HG02610 (cell line): ENCODE data around the gene TTLL3.

ENCODE experiments used
- ATAC-seq: cut with Tn5 transposase; IDR thresholded peaks from one replicate; pipeline ENCODE4 v1.9.1; 2021; ENCODE audit warnings: mild to moderate bottlenecking, moderate library complexity; ENCODE audit not compliant: unreplicated experiment

TTLL3 gene

DNA sequence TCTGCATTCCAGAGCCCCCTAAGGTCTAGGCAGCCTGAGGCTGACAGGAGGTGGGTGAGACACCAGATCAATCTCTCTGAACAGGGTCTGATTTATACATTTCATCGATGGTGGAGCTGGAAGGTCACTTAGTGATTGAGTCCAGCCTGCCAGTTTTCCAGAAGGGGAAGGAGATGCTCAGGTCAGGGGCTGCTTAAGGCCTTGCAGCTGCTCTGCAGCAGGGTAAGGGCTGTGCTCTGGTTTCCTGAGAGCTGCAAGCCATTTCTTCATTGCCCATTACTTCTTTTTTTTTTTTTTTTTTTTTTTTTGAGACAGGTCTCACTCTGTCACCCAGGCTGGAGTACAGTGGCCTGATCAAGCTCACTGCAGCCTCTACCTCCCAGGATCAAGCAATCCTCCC, 28.5 kb upstream of the TTLL3 start:
- no peak for ATAC-seq

DNA sequence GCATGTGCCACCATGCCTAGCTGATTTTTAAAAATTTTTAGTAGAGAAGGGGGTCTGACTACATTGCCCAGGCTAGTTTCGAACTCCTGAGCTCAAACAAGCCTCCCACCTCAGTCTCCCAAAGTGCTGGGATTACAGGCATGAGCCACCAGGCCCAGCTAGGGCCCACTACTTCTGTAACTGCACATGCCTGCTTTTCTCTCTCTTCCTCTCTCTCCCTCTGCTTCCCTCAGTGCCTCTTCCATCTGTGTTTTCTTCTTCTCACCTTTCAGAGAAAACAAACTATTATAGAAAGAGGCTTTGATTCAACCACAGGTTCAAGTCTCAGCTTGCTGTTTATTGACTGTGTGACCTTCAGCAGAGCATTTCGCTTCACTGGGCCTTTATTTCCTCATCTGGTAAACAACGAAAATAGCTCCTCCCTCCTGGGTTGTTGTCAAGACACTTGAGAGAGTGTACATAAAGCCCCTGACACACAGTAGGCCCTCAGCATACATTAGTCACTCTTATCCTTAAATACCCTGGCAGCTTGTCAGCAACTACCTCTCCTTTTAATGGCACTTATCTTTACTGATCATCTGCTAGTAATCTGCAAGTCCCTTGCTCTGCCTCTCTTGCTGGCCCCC, 28.0 kb upstream of the TTLL3 start:
- no peak for ATAC-seq

DNA sequence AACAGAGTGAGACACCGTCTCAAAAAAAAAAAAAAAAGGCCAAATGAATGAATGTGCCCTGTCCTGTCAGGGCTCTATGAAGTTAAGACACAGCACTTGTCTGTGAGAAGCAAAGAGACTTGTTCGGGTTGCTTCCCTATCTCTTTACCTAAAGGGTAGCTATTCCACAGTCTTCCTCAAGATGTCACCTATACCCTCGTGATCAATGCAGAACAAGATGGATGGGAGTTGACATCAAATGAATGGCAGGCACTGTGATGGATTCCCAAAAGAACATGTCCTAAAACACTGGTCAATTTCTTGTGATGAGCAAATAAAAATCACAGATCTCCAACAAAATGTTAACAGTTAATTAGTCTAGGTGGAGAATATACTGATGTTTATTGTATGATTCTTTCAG, 27.3 kb upstream of the TTLL3 start:
- no peak for ATAC-seq

DNA sequence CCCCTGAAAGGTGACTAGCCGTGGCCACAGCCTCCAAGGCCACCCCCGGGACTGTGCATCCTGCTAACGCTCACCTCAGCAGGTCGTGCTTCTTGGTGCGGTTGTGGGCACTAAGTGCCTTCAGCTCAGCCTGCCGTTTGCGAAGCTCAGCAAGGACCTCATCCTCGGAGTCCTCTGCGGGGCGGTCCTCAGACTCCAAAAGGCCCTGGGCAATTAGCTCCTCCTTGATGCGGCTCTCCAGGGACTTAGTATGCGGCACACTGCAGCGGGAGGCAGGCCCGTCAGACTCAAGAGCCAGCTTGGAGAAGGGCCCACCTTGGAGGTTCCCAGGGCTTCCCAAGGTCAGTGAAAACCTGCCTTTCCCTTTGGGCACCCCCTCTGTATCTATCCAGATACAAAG, 26.1 kb upstream of the TTLL3 start:
- no peak for ATAC-seq

DNA sequence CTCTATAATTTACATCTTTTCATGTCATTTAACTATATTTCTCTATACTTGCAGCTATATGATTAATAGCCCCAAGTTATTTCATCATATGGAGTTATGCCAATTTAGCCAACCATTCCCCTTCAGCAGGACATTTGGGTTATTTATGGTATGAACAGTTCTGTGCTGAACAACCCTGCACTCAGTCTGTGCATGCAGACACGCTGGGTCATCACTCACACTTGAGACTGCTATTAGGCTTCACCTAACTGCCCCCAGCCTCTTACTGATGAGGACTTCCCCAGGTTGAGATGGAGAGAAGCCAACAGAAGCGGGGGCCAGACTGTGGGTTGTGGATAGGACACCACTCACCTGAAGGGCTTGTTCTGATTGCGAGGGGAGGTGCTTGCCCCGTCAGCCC, 25.1 kb upstream of the TTLL3 start:
- no peak for ATAC-seq

DNA sequence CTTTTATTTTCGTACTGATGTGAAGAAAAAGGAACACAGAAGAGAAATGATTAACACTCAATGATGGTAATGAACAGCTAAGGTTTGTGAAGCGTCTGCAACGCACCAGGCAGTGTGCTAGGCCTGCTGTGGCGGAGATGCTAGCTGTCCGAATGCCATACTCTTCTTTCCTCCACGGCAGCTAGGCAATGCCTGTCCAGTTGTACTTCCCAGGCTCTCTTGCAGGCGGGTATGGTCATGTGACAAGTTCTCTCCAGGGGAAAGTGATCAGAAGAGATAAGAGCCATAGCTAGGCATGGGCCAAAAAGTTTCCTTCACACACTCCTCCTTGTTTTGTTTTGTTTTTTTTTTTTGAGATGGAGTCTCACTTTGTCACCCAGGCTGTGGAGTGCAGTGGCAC, 24.5 kb upstream of the TTLL3 start:
- ATAC-seq, result no peak

DNA sequence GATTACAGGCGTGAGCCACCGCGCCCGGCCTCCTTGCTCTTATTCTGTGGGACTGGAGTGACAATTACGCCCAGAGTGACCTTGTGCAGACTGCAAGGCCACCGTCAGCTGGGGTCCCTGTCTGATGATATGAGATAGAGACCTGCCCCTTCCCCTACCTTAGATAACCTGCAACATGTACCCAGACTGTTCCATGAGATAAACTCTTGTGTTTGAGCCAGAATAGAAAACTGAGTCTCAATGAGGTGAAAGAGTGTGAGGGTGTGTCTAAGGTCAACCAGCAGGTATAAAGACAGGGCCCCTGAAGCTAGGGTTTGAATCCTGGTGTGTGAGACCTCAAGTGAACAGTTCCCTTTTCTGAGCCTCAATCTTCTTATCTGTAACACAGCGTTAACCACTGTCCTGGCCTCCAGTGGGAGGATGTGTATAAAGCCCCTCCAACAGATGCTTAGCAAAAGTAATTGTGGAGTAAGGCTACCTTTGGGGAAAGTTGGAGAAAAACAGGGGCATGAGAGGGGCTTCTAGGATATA, 23.8 kb upstream of the TTLL3 start:
- no peak for ATAC-seq

DNA sequence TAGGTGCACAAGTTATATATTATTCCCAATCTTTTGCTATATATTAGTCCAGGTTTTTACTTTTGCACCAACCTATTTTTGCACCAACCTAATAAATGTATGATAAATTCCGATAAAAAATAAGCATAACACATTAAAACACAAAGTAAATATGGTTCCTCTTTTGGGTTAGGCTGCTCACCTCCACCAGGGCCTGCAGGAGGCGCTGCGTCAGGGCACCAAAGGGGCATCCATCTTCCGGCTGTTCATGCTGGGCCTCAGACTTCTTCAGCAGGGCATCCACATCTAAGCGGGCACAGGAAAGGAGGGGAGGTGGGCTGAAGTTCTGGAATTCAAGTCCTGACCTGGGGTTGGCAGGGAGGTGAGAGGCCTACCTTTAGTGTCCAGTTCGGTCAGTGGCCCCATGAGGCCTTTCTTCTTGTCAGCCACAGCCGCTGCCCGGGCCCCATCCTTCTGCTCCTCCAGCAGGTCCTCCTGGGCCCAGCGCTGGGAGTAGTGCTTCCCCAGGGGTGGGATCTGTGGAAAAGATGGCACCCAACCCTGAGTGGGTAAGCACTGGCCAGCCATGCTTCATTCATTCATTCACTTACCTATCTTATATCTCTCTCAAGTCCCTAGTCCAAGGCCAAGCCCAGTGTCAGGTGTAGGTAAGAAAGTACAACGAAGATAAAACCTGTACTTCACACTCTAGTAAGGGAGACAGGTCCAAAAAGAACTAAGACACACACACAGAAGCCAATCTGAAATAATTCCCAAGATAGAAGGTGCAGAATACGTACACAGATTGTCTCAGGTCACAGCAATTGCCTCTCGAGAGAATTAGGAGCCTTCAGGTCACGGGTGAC, 23.0 kb upstream of the TTLL3 start:
- no peak for ATAC-seq

DNA sequence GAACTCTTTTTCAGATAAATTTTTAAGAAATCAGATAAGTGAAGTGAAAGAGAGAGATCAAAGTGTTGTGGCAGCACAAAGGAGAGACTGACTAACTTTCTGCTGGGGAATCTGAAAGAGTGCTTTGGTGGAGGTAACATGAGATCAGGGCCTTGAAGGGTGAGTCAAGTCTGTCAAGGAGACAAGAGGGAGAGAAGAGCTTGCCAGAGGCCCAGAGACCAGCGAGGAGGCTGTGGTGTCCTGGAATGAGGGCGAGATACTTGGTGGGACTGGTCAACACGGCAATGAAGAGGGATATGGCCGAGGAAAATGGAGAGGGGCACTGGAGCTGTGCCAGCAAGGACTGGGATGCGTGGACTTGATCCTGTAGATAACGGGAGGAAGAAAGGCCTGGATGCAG, 22.3 kb upstream of the TTLL3 start:
- ATAC-seq, result no peak

DNA sequence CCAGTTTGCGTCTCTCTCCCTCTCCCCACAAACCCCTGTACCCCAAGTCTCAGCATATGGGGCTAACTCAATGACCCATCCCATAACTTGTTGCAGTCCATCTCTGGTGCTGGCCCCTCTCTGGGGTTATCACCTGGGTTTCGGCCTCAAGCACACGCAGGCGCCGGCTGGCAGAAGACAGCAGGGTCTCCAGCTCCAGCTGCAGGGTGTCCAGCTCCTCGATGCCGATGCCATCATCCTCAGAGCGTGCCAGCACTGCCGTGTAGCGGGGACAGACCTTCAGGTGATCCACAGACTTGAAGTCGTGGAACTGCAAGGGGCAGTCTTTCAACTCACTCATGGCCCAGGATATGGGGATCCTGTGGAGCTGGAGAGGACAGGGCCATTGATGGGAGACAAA, 18.9 kb upstream of the TTLL3 start:
- ATAC-seq, result no peak

DNA sequence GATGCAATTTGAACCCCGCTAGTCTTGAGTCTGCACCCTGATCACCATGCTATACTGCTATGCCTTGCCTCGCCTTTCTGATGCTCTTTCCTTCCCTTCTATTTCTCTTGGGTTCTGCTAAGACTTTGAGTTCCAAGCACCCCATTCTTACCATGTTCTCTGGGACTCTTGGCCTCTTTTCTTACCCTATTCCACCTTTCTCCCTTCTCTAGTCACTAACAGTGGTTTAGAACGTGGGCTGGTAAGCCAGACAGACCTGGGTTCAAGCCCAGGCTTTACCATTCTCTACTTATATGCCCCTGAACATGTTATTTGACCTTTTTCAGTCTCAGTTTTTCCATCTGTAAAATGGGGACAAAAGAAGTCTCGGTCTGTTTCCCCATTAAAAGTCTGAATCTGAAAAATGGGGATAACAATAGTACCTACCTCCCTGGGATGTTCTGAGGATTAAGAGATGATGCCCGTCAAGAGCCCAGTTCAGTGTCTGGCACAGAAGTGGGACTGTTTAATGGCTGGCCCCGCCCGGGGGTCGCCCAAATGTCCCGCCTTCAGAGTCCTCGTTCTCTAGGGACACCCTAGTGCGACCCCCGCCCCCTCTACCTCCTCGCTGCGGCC, 18.2 kb upstream of the TTLL3 start:
- ATAC-seq, result no peak

DNA sequence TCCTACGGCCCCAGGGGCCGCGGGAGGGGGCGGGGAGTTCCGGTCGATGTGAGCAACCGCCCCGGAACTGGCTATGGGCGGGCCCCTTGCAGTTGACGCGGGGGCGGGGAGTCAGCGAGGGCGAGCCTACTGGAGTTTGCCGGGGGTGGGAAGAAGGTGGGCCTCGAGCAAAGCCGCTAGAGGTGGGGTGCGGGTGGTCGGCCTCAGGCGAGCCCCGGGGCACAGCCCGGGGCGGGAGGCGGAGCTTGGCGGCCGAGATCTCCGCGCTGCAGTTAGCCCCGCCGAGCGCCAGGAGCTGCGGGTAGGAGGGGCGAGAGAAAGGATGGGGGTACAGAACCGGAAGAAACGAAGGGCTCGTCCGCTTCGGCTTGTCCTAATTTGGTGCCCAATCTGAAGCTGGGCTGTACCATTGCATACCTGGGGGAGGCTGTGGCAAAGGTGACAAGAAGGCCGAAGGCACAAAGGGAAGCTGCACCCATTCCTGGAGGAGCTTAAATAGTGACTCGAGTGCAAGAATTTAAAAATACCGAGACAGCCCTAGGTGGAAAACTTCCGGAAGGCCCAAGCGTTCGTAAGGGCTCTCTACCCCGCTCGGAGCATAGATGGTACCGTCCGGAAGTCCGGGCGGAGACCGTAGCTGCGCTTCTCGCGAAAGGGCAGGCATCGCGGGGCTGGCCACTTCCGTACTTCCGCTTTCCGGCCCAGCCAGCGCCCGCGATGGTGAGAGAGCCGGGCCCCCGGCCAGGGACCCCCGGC, 17.5 kb upstream of the TTLL3 start, which contains the start of the genes ARPC4 and TADA3:
TSS of gene ARPC4 (plus strand) at position 678 of the 756 bp plus-strand sequence. CDS start at position 718, 40 bp downstream.
TSS of gene TADA3 (minus strand) at position 69 of the 756 bp plus-strand sequence. CDS start 1,007 bp downstream, outside the sequence.
- ATAC-seq, result peak; percentile 74

DNA sequence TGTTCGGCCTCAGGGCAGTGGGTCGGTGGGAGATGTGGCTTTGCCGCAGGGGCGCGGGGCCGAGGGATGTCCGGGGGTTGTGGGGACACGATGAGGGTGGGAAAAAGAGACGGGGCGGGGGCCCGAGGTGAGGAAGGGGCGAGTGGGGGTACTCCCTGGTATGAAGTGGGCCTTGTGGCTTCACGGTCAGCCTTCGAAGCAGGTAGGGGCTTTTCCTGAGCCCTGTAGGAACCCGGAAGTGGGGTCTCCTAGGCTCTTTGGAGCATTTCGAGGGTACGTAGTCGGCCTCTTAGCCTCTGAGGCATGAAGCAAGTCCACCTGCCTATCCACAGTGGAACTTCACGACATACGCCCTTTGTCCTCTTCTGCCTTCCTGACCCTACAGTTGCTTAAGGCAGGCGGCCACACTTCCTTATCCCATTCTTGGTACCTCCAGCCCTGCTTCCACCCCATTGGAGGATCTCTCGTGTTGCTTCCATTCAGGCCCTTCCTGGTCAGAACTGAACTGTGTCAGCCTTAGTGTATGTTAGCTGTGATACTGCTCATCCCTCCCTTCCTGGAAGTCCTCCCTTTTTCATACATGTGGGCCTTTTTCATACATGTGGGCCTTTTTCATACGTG, 16.8 kb upstream of the TTLL3 start:
- ATAC-seq, result no peak

DNA sequence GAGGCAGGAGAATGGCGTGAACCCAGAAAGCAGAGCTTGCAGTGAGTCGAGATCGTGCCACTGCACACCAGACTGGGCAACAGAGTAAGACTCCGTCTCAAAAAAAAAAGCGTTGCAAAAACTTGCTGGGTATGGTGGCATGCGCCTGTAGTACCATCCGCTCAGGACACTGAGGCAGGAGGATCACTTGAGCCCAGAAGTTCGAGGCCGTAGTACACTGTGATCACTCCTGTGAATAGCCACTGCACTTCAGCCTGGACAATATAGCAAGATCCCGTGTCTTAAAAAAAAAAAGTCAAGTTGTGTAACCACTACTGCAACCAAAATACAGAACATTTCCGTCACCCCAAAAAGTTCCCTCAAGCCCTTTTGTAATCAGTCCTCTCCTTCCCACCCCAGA, 15.7 kb upstream of the TTLL3 start:
- ATAC-seq, result no peak

DNA sequence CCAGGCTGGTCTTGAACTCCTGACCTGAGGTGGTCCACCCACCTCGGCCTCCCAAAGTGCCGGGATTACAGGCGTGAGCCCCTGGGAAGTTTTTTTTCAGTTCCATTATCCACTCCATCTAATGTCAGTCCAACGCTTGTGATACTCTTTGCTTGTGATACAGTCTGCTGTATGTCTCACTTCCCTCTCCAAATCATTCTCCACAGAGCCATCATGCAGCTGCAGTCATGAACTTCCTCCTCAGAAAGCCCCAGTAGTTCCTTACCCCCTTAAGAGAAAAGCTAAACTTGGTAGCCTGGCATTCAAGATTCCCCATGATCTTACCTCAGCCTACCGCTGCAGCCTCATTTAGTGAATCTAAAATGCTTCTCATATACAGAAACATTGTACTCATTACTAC, 14.9 kb upstream of the TTLL3 start:
- ATAC-seq, result peak; percentile 25

DNA sequence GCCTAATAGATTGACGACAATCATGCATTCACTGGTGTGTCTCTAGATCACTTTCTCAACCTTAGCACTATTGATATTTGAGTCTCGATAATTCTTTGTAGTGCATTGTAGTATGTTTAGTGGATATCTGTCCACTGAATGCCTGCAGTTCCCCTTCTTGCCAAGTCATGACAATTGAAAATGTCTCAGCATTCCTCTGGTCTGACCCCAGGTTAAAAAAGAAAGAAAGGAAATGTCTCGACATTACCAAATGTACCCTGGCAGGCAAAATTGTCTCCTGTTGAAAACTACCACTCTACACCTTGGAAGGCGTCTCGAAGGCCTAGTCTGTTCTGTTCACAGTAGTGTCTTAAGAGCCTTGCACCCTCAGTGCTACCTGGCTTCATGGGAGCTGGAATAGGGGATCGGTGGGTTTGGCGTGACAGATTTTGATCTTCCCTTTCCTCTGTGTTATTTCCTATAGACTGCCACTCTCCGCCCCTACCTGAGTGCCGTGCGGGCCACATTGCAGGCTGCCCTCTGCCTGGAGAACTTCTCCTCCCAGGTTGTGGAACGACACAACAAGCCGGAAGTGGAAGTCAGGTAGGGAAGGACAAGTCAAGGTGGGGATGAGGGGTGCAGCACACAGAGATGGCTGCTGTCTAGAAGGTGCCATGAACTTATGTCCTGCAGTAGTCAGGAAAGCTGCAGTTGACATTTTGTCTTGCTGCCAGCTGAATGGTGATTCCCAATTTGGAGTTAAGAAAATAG, 12.7 kb upstream of the TTLL3 start:
- ATAC-seq, result no peak

DNA sequence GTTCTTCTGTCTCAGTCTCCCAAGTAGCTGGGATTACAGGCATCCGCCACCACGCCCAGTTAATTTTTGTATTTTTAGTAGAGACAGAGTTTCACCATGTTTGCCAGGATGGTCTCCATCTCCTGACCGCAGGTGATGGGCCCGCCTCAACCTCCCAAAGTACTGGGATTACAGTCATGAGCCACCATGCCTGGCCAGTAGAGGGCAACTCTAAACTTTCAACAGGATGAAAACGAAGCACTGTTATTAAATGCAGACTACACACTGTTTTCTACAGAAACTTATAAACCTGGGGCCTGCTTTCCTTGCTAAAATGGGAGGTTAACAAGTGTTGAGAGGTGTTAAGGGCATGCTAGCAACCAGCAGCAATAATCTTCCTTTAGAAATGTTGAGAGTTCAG, 9.5 kb upstream of the TTLL3 start:
- ATAC-seq, result no peak

DNA sequence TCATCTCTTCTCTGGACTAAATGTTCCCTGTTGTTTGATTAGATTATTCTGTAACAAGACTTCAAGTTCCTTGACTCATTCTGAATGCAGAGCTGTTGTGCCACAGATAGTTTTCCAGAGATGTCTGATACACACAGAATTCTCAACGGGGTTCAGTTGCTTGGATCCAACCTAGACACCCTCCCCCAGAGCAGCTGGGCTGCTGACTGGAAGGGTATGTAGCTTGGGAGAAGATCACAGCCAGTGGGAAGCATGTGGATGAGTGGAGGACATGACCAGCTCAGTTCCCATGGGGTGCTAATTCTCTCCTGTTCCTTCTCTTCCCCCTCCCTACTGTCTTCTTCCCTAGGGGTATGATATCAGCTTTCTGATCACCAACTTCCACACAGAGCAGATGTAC, 6.6 kb upstream of the TTLL3 start:
- no peak for ATAC-seq

DNA sequence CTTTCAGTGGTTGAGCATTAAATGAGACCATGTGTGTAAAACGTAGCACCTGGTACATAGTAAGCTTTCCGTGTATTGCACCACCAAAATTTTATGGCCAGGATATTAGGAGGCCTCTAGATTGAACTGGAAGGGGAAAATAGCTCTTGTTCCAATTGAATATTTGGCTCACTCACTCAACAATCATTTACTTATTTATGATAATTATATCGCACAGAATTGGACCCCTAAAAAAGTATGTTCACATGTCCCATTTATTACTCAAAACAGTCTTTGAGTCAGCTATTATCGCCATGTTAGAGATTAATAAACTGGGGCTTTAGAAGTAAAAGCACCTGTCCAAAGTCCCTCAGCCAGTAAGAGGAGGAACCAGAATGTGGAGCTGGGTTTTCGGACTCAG, 5.1 kb upstream of the TTLL3 start:
- no peak for ATAC-seq

DNA sequence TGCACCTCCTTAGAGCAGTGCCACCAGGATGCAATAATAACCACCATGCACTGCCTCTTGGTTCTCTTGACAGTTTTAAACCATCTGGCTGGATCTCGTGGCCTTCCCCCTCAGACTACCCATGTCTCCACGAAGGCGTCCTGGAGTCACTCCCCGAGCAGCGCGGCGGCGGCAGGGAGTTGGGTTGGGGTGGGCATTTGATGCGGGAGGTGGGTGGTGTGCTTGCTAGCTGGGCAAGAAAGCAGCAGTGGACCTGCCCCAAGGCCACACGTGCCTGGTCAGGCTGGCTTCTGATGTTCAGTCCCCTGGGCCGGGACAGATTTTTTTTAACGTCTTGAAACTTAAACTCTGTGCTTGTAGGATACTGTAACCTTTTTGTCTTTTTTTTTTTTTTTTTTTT, 3.9 kb upstream of the TTLL3 start:
- no peak for ATAC-seq
